ENCODE measurements around the gene TRIM71. TPM values are rescaled to one million over a fixed set of nuclear protein-coding genes. Genes with fewer than 3 reads are reported as not detected.
A peak's percentile ranks its signal among the peaks of the same experiment; 100 is the strongest.

The TRIM71 gene
- total and polyA plus RNA-seq, 2 experiments from 2014 or later = 1.9 to 14.5 TPM

DNA sequence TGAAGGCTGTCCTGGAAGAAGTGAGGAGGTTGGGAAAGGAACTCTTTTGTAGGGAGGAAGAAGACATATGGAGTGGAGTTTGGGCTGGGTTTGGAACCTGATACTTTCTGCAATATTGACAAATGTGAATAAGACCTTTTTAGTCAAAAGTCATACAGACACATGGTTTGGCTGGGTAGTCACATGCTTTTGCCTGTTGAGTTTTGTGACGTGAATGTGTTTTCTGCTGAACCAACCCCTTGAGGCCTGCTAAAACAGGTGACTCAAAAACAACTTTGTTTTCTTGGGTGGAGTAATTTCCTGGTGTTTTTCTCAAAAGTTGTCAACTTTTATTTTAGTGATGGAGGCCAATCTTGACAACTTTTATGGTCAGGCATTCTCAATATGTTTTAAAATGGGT is 94.2 kb downstream of the TRIM71 start:
- no peak overlapping the region for H3K4me2 ChIP-seq
- H2AFZ ChIP-seq = no peak overlapping the region
- 92% methylated on average over 1 of the region's 1 CpG for WGBS (ENCODE audit: low lambda C conversion rate, missing lambda C conversion rate)
- H4K20me1 ChIP-seq (ENCODE audit: insufficient read depth, poor library complexity, severe bottlenecking) = no peaks in the 10 kb centered on the region
- peaks cover 8% of the 10 kb centered on the region for H3K4me1 ChIP-seq (ENCODE audit: insufficient read depth)
- no peaks in the 10 kb centered on the region for H3K27me3 ChIP-seq
- no peaks in the 10 kb centered on the region for H3K36me3 ChIP-seq (replicated peaks; ENCODE audit: insufficient read depth, low read depth)
- DNase-seq (ENCODE audit: low spot score) = no peak
- no peak overlapping the region for H3K4me3 ChIP-seq
- no peak overlapping the region for H3K27ac ChIP-seq
- H3K79me2 ChIP-seq = no peaks in the 10 kb centered on the region
- TF ChIP-seq CTCF (IDR thresholded peaks at IDR 0.05; ENCODE audit: poor library complexity) (no peak), EZH2phosphoT487 (IDR thresholded peaks at IDR 0.05; ENCODE audit: low read depth, severe bottlenecking, unreplicated experiment) (no peak), EZH2 (IDR thresholded peaks at IDR 0.05; ENCODE audit: borderline replicate concordance) (no peak)
- H3K9me2 ChIP-seq (replicated peaks; ENCODE audit: insufficient read depth) = no peaks in the 10 kb centered on the region
- no peaks in the 10 kb centered on the region for H3K9me3 ChIP-seq (ENCODE audit: low read depth)

DNA sequence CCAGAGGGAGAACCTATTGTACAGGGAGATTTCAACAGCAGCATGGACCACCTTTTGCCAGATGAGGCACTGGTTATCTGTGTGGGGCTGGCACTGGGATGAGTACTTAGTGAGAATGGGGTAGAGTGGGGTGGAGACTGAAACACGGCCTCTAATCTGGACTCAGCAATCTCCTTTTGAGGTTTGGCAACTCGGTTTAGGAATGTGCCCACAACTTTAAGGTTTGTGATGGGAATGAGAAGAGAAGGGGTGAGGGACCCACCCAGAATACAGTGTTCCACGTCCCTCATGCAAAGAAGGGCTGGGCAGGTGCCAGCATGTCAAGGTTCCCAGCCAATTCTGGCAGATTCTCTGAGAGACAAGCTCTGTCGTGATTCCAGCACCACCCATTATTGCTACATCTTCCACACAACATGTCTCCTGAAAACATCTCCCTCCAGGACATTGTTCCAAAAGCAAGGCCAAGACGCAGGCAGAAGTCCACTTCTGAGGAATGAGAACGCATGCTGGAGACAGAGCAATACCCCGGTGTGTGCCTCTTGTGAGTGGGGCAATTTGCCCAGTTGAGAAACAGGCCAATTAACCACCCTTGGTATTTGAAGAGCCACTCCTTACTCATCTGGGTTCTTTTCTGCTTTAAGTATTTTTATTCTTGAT is 96.1 kb downstream of the TRIM71 start:
- H3K4me3 ChIP-seq = no peak overlapping the region
- H3K27ac ChIP-seq = peak overlapping the region; percentile 40
- H3K36me3 ChIP-seq (replicated peaks; ENCODE audit: insufficient read depth, low read depth) = no peaks in the 10 kb centered on the region
- no peaks in the 10 kb centered on the region for H3K27me3 ChIP-seq
- peaks cover 8% of the 10 kb centered on the region for H3K4me1 ChIP-seq (ENCODE audit: insufficient read depth)
- WGBS (ENCODE audit: low lambda C conversion rate, missing lambda C conversion rate) = 68% methylated on average over 7 of the region's 7 CpGs
- no peak overlapping the region for H3K4me2 ChIP-seq
- H3K9me3 ChIP-seq (ENCODE audit: low read depth) = no peaks in the 10 kb centered on the region
- no peak for DNase-seq (ENCODE audit: low spot score)
- no peaks in the 10 kb centered on the region for H3K79me2 ChIP-seq
- H4K20me1 ChIP-seq (ENCODE audit: insufficient read depth, poor library complexity, severe bottlenecking) = no peaks in the 10 kb centered on the region
- H3K9me2 ChIP-seq (replicated peaks; ENCODE audit: insufficient read depth) = no peaks in the 10 kb centered on the region
- TF ChIP-seq EZH2 (IDR thresholded peaks at IDR 0.05; ENCODE audit: borderline replicate concordance) = no peak
- no peak for TF ChIP-seq CTCF (IDR thresholded peaks at IDR 0.05; ENCODE audit: poor library complexity)
- TF ChIP-seq EZH2phosphoT487 (IDR thresholded peaks at IDR 0.05; ENCODE audit: low read depth, severe bottlenecking, unreplicated experiment) = no peak
- H2AFZ ChIP-seq = no peak overlapping the region

GRCh38 chr3:32919920-32920319 is 102.1 kb downstream of the TRIM71 start:
- no peaks in the 10 kb centered on the region for H3K27me3 ChIP-seq
- H3K79me2 ChIP-seq = no peaks in the 10 kb centered on the region
- no peak for DNase-seq (ENCODE audit: low spot score)
- TF ChIP-seq CTCF (IDR thresholded peaks at IDR 0.05; ENCODE audit: poor library complexity) (no peak), EZH2phosphoT487 (IDR thresholded peaks at IDR 0.05; ENCODE audit: low read depth, severe bottlenecking, unreplicated experiment) (no peak), EZH2 (IDR thresholded peaks at IDR 0.05; ENCODE audit: borderline replicate concordance) (no peak)
- no peaks in the 10 kb centered on the region for H3K9me3 ChIP-seq (ENCODE audit: low read depth)
- no peaks in the 10 kb centered on the region for H4K20me1 ChIP-seq (ENCODE audit: insufficient read depth, poor library complexity, severe bottlenecking)
- no peaks in the 10 kb centered on the region for H3K4me1 ChIP-seq (ENCODE audit: insufficient read depth)
- H3K4me2 ChIP-seq = no peak overlapping the region
- H2AFZ ChIP-seq = no peak overlapping the region
- no peak overlapping the region for H3K4me3 ChIP-seq
- H3K9me2 ChIP-seq (replicated peaks; ENCODE audit: insufficient read depth) = no peaks in the 10 kb centered on the region
- H3K27ac ChIP-seq = no peak overlapping the region
- H3K36me3 ChIP-seq (replicated peaks; ENCODE audit: insufficient read depth, low read depth) = no peaks in the 10 kb centered on the region
- whole genome bisulfite sequencing (ENCODE audit: low lambda C conversion rate, missing lambda C conversion rate) = 93% methylated on average over 2 of the region's 2 CpGs
